ENCODE data around the gene RUFY2.
A peak's percentile ranks its signal among the peaks of the same experiment; 100 is the strongest.

The RUFY2 gene

DNA sequence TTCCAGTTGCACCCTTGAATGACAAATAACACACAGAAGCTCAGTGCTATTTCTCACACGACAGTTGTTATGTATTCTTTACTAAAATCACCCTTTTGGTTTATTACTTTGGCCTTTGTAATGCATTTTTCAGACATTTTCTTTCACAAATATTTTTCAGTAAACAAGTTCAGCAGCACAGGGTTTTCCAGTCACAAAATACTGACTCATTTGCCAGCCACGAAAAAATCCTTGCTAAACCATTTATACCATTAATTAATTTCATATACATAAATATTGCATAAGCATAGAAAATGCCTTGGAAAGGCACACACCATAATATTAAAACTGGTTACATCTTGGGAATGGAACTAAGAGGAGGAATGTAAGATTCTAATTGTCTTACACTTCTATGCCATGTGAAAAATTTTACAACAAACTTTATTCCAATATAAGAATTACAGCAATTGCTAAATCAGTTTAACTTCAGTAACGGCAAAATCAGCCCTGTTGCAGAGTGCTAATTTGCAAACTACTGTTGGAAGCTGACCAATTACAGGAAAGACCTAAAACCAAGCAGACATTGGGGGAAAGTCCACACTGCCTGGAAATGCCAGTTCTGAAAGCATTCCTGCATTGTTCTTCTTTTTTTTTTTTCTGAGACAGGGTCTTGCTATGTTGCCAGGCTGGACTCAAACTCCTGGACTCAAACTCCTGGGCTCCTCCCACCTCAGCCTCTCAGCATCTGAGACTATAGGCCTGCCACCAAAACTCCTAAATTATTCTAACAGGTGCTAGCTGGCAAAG lies 42.8 kb downstream of the RUFY2 start:
- DNase-seq: no peak

GRCh38 chr10:68362590-68362989 lies 44.5 kb downstream of the RUFY2 start:
- DNase-seq: no peak

DNA sequence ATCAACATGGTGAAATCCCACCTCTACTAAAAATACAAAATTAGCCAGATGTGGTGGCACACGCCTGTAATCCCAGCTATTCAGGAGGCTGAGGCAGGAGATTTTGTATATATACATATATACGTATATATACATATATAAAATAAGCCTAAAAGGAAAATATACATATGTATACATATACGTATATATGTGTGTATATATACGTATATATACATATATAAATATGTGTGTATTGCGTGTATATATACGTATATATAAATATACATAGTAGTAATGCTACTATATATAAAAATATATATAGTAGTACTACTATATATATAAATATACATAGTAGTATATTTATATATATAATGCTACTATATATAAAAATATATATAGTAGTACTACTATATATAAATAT lies 47.9 kb downstream of the RUFY2 start:
- DNase-seq: no peak

DNA sequence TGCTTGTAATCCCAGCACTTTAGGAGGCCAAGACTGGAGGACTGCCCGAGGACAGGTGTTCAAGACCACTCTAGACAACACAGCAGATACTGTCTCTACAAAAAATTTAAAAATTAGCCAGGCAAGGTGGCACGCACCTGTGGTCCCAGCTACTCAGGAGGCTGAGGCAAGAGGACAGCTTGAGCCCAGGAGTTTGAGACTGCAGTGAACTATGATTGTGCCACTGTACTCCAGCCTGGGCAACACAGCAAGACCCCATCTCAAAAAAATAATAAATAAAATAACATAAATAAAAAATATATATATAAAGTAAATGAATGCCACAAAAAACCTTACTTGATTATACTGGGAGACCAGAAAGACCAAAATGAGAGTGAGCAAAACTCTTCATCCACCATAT lies 53.5 kb downstream of the RUFY2 start:
- no peak for DNase-seq

DNA sequence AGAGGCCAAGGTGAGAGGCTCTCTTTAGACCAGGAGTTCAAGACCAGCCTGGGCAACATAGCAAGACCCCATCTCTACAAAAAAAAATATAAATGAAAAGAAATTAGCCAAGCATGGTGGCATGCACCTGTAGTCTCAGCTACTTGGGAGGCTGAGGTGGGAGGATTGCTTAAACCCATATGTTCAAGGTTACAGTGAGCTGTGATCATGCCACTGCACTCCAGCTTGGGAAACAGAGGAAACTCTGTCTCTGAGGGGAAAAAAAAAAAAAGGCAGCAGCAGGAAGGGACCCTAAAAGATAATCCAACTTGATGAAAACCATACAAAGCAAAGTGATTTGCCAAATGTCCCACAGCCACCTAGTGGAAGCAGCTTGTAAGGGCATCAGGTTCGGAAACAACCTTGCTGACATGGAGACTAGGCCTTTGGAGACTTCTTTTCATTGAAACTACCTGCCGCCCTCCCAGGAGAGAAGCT lies 58.8 kb downstream of the RUFY2 start:
- DNase-seq: peak; percentile 62

GRCh38 chr10:68346774-68347173 lies 60.3 kb downstream of the RUFY2 start:
- DNase-seq: no peak

GRCh38 chr10:68345621-68346020 lies 61.5 kb downstream of the RUFY2 start:
- DNase-seq: no peak

- DNase-seq: no peak
Measured at GRCh38 chr10:68342909-68343516, 64.1 kb downstream of the RUFY2 start.

- DNase-seq: no peak
Measured at GRCh38 chr10:68340358-68341080, 66.6 kb downstream of the RUFY2 start.

- no peak for DNase-seq
Measured at GRCh38 chr10:68336754-68337351, 70.2 kb downstream of the RUFY2 start.

- DNase-seq: no peak
Measured at GRCh38 chr10:68334672-68335467, 72.2 kb downstream of the RUFY2 start.

DNA sequence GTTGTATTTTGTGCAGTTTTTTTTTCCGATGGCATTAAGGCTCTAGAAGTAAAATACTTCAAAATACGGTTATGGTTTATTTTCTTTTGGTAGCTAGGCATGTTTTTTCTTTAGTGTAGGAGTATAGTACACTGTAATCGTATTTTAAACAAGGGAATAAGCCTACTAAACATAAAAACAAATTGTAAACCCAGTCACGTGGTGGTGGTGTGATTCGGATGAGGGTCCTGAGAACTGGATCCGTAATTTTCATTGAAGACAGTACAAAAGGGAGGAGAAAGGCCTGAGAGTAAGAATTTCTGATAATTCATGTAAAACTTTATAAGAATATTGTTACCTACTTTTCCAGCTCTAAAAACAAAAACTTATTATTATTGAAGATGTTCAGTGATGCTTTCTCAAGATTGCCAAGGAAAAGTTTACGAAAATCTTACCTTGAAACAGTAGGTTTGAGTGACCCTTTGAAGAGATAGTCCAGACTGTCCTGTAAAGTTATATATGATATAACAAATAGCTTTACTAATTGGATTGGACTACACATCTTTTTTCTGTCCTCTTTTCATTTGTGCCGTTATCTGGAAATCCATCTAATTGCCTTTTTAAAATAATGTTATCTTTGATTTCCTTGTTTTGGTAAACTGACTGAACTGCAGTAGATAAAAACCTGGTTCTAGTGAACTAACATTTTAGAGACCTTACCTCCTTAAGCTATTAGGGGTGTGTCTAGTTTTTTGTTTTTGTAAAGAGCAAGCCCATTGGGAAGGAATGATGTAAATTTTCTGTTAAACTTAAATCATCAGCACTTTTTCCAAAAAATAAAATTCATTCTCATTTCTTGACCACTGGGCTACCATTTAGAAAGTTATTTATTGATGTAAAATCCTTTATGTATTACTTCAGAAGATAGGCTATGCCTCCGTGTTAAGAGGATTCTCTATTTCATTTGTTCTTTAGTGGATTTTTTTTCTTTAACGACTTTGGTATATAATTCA lies 73.3 kb downstream of the RUFY2 start:
- no peak for DNase-seq

DNA sequence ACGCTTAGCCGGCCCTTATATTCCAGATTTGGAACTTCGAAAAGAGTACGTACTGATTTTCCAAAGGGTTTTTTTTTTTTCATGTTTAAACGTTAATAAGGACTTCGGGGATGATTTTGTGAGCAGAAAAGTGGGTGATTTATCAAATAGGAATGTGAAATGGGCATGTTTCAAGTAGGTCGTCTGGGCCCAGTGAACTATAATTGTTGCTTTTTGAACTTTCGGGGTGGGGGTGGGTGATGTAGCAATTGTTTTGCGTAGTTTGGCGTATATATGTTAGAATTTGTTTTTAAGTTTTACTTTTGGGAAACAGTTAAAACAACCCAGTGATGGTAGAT lies 74.0 kb downstream of the RUFY2 start:
- no peak for DNase-seq

DNA sequence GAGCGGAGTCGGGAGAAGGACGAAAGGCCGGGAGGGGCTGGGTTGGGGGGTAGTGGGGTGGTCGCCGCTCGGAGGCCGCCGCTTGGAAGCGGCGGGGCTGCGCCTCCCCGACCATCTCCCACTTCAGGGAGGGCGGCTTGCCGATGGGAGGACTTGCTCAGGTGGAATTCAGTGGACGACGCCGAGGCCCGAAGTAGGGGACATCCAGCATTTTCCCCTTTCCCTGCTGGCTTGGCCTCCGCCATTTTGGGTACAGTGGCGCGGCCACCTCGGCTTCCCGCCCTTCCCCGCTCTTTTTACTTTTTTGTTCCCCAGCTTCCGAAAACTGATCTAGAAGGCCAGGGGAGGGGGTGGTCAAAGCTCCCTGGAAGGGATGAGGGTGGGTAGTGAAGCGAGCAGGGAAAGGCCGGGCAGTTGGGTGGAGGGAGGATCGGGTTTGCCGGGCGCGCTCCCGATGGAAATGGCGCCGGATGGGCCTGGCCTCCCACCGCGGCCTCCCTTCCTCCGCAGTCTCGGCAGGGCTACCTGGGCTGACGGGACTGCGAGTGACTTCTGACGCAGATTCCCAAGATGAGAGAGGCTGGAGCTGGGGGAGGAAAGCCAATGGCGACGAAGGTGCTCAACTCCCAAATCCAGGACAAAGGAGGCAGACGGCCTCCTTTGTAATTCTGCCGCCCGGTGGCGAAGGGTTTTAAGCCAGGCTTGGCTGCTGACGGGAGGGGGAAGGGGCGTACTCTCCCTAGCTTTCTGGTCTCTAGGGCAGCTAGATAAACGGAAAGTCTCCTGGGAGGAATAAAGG lies 74.6 kb downstream of the RUFY2 start, which contains the start of gene PBLD:
PBLD (minus strand) TSS at position 670 of the 799 bp plus-strand sequence. CDS start 26,084 bp downstream, outside the sequence.
- DNase-seq: peak; percentile 53

DNA sequence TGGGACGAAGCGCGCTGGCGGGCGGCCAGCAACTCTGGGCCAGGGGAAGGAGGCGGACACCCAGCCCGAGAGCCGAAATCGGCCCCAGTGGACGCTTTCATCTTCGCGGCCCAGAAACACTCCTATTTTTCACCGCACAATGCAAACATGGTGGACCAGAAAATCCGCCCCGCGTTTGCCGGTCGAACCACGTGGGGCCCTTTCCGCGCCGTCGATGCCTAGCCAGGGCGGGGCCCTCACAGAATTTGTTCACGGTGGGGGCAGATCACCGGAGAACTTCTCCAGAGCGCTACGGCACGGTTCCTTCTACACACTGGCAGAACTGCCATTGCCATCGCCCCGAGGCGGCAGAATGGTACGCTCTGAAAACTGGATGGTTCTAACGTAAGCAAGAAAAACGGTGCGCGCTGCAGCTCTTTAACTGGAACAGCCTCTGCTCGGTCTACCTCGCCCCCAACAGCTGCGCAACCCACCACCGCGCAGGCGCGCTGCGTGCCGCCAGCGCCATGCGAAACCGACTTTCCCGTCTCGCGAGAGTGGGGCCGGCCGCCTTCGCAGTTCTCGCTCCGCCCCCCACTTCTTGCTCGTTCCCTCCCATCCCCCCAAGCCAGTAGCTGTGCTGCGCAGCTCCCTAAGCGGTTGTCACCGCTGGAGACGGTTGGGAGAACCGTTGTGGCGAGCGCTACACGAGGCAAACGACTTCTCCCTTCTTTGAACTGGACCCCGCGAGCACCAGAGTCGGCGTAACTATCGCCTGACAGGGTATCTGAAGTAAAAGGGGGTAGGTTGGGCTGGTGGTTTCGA lies 75.4 kb downstream of the RUFY2 start, which contains the start of gene HNRNPH3:
HNRNPH3 (plus strand) TSS at position 610 of the 804 bp plus-strand sequence. CDS start 5,158 bp downstream, outside the sequence.
- DNase-seq: peak; percentile 98

DNA sequence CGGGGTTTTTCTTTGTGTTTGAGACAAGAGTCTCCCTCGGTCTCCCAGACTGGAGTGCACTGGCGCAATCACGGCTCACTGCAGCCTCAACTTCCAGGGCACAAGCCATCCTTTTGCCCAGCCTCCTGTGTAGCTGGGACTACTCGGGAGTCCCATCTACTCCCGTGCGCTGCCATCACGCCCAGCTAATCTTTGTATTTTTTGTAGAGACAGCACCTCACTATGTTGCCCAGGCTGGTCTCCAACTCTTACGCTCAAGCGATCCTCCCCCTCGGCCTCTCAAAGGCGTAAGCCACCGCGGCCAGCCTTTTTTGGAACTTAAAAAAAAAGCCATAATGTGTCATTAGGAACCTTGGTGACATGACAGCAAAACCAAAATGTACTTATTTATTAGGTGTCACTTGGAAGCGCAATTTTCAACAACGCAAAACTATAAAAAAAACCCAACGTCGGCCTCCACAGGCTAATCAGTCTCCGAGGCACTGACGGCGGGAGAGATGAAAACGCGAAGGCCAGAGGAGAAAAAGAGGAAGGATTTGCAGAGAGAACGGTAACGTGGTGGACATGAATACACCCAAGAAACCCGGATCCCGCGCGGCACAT lies 76.1 kb downstream of the RUFY2 start:
- no peak for DNase-seq

- no peak for DNase-seq
Measured at GRCh38 chr10:68329506-68329861, 77.6 kb downstream of the RUFY2 start.

GRCh38 chr10:68327889-68328786 lies 78.9 kb downstream of the RUFY2 start:
- no peak for DNase-seq
